ENCODE data around the gene KLRC3.
"Not testable (repeated sequence)": the region's sequence is repeated elsewhere in the genome, so short reads cannot be mapped to it uniquely, and the experiment has no call there.

The KLRC3 gene

GRCh38 chr12:10369557-10370415 lies 50.6 kb downstream of the KLRC3 start:
- DNase-seq (ENCODE audit: low read depth in 2 of 2): no peak

- DNase-seq (ENCODE audit: low read depth in 2 of 2): no peak
Observed at GRCh38 chr12:10368206-10369171, 51.9 kb downstream of the KLRC3 start.

GRCh38 chr12:10367714-10368113 lies 52.7 kb downstream of the KLRC3 start:
- DNase-seq (ENCODE audit: low read depth in 2 of 2): not testable (repeated sequence)

GRCh38 chr12:10366875-10367274 lies 53.5 kb downstream of the KLRC3 start:
- no peak for DNase-seq (ENCODE audit: low read depth in 2 of 2)

- DNase-seq (ENCODE audit: low read depth in 2 of 2): no peak
Observed at GRCh38 chr12:10365696-10366405, 54.5 kb downstream of the KLRC3 start.

- no peak for DNase-seq (ENCODE audit: low read depth in 2 of 2)
Observed at GRCh38 chr12:10364815-10365622, 55.4 kb downstream of the KLRC3 start.

GRCh38 chr12:10363914-10364814 lies 56.2 kb downstream of the KLRC3 start:
- DNase-seq (ENCODE audit: low read depth in 2 of 2): no peak

GRCh38 chr12:10363658-10363913 lies 56.8 kb downstream of the KLRC3 start:
- no peak for DNase-seq (ENCODE audit: low read depth in 2 of 2)

- DNase-seq (ENCODE audit: low read depth in 2 of 2): no peak
Observed at GRCh38 chr12:10362828-10363657, 57.4 kb downstream of the KLRC3 start.

- DNase-seq (ENCODE audit: low read depth in 2 of 2): no peak
Observed at GRCh38 chr12:10362325-10362724, 58.1 kb downstream of the KLRC3 start.

All from stimulated activated CD4-positive, alpha-beta T cell treated with anti-CD3 and anti-CD28 coated beads, Interleukin-1b, Interleukin-23, amount 100 ng/mL, for 1 hour (primary cell).